ENCODE data around the gene DGKE.

DGKE gene

GRCh38 chr17:56893503-56893902 lies 59.6 kb downstream of the DGKE start:
- DNase-seq = no peak

GRCh38 chr17:56894859-56895455 lies 61.0 kb downstream of the DGKE start:
- no peak for DNase-seq

DNA sequence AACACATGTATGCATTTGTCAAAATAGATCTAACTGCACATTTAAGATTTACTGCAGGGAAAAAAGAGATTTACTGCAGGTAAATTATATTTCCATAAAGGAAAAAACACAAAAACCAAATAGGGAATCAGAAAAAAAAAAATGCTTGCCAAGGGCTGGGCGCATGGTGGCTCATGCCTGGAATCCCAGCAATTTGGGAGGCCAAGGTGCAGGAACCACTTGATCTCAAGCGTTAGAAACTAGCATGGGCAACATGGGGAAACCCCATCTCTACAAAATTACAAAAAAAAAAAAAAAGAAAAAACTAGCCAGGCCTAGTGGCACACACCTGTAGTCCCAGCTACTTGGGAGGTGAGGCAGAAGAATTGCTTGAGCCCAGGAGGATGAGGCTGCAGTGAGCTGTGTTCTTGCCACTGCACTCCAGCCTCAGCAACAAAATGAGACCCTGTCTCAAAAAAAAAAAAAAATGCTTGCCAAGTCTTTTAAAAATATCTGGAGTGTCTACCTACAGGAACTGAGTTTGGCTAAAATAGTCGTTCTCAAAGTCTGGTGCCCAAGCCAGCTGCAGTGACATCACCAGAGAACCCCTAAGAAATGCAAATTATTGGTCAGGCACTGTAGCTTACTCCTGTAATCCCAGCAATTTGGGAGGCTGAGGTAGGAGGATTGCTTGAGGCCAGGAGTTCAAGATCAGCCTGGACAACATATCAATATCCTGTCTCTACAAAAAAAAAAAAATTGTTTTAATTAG lies 62.4 kb downstream of the DGKE start:
- no peak for DNase-seq

GRCh38 chr17:56896968-56897359 lies 63.0 kb downstream of the DGKE start:
- no peak for DNase-seq

DNA sequence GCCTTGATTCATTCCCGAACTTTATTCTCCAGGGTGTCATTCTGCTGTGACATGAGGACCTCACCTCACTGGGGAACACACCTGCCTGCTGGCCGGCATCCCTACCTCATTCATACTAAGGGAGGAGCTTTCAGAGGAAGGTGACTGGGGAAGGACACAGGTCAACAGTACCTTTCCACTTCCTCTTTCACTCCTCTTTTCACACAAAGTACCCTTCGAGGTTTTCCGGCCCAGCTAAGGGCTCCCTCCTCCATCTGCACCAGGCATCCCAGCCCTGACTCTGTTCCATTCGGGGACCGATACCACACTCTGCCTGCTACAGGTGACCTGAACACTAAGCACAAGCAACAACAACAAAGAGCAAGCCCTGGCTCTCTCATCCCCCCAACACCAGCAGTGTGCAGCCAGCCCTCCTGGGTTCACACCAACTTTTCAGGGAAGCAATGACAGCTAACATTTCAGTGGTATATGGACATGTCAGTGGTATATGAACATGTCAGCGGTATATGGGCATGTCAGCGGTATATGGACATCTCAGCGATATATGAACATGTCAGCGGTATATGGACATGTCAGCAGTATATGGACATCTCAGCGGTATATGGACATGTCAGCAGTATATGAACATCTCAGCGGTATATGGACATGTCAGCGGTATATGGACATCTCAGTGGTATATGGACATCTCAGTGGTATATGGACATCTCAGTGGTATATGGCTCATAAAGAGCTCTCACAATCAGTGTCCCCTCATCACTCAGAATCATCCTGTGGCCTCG lies 63.9 kb downstream of the DGKE start:
- no peak for DNase-seq

- DNase-seq = no peak
These were observed 64.9 kb downstream of the DGKE start for GRCh38 chr17:56898874-56899273.

DNA sequence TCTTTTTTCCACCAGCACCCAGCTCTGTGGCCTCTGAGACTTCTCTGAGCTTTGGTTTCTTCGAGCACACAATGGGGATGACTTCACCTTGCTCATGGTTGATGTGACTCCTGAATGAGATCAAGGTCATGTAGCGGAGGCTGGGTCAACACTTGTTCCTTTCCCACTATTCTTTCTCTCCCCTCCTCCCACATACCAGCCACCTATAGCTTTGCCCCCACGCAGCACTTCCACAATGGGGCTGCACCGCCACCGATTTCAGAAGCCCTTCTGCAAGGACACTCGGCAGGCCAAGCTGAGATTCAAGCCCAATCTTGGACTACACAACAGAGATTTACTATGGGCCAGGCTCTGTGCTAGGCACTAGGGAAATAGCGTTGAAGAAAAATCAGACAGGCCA lies 65.5 kb downstream of the DGKE start:
- no peak for DNase-seq

- DNase-seq = no peak
These were observed 68.4 kb downstream of the DGKE start for GRCh38 chr17:56902348-56902747.

GRCh38 chr17:56903560-56903959 lies 69.6 kb downstream of the DGKE start:
- DNase-seq = no peak

DNA sequence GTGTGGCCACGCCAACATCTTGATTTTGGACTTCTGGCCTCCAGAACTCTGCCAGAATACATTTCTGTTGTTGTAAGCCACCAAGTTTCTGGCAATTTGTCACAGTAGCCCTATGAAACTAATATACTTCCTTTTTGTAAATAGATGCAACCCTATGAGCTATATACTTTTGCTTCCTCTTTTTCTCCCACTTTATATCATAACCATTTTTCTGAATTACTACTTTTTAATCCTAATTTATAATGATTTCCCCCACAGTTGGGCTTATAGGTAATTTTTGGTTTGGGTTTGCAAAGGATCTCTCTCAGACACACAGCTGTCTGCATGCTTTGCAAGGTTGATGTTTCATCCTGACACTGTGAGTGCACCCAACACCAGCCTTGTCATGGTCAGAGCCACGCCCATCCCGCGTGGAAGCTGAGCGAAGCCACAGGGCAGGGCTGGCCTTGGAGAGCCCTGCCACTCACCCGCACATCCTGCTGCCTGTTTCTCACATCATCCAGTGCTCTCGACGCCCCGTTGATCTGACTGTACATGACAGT lies 74.1 kb downstream of the DGKE start:
- DNase-seq = no peak

DNA sequence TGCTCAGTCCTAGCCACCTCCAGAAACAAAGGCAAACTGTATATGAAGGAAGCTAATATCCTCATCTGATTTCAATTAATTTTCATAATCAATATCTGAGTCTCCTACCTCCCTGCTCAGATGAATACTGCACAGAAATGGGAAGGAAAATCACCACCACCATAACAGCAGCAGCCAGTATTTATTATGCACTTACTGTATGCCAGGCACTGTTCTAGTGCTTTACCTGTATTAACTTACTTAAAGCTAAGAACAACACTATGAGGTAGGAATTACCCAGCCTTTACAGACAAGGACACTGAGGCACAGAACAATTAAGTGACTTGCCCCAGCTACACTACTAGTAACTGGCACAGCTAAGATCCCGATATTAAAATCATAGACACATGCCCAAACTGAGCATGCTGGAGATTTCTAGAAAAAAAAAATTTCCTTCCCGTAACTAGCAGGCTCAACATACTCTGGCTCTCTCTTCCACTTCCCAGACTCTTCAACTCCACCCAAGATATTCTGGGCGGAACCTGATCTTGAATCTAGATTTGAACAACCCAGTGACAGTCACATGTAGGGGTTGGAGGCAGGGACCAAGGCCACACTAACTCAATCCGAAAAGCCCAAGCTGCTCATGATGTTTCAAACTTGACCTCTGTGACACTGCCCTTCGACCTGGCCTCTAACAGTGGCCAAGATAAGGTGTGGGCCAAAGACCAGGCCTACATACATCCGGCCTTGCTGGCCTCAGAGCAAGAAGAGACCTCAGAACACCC lies 76.0 kb downstream of the DGKE start:
- no peak for DNase-seq

DNA sequence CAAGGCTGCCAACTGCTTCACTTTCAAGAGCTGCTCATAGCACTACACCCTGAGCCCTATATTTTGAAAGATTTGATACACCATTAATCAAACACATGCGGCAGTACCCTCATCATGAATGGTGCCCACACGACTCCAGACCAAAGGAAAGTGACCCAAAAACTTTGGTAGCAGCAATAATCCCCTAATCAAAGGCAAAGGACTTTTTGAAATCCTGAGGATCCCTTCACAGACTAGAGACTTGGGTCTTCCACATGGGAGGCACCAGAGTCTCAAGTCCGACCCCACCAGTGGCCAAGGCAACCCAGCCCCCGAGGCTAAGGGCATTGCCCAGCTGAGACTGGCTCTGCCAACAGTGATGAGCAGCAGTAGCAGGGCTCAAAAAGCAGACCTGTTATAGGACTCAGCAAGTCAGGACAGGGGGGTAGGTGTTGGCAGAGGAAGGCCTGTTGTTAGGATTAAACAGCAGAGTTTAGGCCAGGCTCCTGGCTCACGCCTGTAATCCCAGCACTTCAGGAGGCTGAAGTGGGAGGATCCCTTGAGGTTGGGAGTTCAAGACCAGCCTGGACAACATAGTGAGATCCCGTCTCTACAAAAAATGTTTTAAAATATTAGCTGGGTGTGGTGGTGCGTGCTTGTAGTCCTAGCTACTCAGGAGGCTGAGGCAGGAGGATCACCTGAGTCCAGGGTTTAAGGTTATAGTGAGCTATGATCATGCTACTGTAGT lies 76.7 kb downstream of the DGKE start:
- DNase-seq = no peak

GRCh38 chr17:56912105-56912999 lies 78.4 kb downstream of the DGKE start:
- no peak for DNase-seq

DNA sequence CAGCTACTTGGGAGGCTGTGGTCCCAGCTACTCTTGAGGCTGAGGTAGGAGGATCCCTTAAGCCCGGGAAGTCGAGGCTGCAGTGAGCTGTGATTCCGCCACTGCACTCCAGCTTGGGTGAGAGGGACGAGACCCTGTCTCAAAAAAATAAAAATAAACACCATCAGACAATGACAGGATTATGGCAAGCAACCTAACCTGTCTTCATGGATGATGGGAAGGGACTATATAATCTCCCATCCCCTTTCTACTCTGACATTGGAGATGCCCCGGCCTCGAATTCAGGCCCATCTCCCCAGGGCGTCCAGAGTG lies 79.0 kb downstream of the DGKE start:
- no peak for DNase-seq

- DNase-seq = no peak
These were observed 79.5 kb downstream of the DGKE start for GRCh38 chr17:56913353-56913866.

DNA sequence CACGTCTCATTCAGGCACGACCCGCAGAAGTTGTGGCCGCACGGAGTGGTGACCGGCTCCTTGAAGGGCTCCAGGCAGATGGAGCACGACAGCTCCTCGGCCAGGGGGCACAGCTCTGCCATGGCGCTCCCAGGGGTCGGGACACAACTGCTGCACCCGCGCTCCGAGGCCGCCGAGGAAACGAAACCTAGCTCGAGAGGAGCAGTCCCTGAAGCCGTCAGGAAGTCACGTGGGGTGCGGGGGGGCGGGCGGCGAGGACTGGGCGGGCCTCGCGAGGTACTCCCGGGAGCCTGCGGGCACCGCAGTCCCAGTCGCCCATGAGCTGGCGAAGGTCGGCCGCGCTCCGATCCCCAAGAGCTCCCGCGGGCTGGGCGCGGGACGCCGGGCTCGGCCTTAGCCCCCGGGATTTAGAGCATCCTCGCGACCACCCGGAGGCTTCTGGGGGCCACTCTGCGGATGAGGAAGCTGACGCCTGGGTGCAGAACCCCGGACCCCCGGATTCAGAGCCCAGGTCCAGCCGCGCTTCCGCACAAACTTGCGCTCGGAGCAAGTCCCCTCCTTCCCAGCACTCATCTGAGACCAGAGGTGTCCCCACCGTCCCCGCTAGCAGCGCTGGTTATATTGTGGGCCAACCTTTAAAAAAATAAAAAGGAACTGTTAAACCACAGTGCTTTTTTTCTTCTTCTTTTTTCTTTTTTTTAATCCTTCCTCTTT lies 80.1 kb downstream of the DGKE start, which contains the start of gene TRIM25:
TSS of gene TRIM25 (minus strand) at position 183 of the 714 bp plus-strand sequence. CDS start at position 122, 61 bp downstream.
- peak; percentile 53 for DNase-seq

- DNase-seq = no peak
These were observed 80.8 kb downstream of the DGKE start for GRCh38 chr17:56914581-56915273.

DNA sequence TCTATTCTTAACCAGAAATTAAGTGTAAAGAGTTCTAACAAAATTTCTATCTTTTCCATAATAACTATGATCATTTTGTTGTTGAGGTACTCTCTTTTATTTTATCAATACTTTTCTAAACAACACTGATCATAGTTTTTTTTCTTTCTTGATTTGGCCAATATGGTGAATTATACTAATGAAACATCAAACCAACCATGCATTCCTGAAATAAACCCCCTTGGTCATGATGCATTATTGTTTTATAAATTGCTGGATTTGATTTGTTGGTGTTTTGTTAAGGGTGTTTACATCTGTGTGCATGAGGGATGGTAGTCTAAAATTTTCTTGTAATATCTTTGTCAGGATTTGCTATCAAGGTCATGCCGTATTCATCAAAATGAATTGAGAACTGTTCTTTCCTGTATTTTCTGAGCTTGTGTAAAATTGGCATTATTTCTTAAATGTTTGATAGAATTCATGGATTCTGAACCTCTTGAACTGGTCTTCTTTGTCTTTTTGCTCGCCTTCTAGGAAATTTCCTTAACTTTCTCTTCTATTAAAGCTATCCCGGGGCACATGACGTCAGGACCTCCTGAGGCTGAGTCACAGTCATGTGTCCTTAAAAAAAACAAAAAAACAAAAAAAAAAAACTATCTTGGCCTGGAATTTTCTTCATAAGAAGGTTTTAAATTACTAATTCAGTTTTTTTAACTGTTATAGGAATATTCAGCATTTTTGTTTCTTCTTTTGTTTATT lies 83.8 kb downstream of the DGKE start:
- DNase-seq = no peak

GRCh38 chr17:56918916-56919315 lies 85.0 kb downstream of the DGKE start:
- DNase-seq = no peak
